Measurements from ENCODE around the gene SLC10A1.

- TF ChIP-seq CTCF (IDR thresholded peaks at IDR 0.05): no peak
- TF ChIP-seq POLR2A (IDR thresholded peaks at IDR 0.05): no peak
Observed at GRCh38 chr14:69749956-69750355, 47.1 kb downstream of the SLC10A1 start.
